Spleen (tissue), 7 donors: ENCODE data around the gene FNTB.

Experiments used
- POLR2A ChIP-seq, 3 donors: fragments of 450-650 bp; IDR thresholded peaks; one replicate each; pipeline ENCODE4 v1.5.1; 2017; ENCODE audit warnings: antibody characterized with exemption in 3 of 3, mild to moderate bottlenecking in 1 of 3
- POLR2AphosphoS5 ChIP-seq, 3 donors: sonication (generic); formaldehyde crosslinking; IDR thresholded peaks; one replicate each; pipeline ENCODE4 v1.5.1; 2017; ENCODE audit warnings: antibody characterized with exemption in 3 of 3
- TF ChIP-seq, protein P1 (sequence below), 11 experiments: fragments of 200-600 bp in 7 of 11; fragments of 450-650 bp in 4 of 11; sonication (generic) in 4 of 11; IDR thresholded peaks in 8 of 11; conservative IDR thresholded peaks in 3 of 11; 1 replicate in 7 of 11; 2 replicates in 4 of 11; pipeline versions ENCODE4 v1.4.0 to v1.8.0; 2016 to 2021; ENCODE audit warnings: antibody characterized with exemption in 11 of 11, inconsistent platforms in 4 of 11, mild to moderate bottlenecking in 1 of 11
- donor health status: DM: no; HTN: no; CAD: no; lungs with moderate emphysema.
- donor health status: DM: no; HTN: no; CAD: no.
- donor health status: DM: no; HTN: no; CAD: no.

DNA sequence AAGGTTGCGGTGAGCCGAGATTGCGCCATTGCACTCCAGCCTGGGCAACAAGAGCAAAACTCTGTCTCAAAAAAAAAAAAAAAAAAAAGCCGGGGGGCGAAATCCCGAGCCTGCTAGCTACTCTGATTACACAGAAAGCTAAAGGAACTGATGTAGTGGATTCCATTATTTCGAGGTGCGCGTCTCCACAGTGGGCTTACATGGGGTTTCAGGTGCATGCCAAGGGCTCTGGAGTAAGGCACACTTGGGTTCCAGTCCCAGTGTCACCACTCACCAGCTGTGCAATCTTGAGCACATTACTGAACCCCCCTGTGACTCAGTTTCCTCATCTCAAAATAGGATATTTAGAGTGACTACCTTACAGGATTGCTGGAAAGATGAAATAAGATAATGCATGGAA, 12.9 kb upstream of the FNTB start:
- TF ChIP-seq, protein P1, sequence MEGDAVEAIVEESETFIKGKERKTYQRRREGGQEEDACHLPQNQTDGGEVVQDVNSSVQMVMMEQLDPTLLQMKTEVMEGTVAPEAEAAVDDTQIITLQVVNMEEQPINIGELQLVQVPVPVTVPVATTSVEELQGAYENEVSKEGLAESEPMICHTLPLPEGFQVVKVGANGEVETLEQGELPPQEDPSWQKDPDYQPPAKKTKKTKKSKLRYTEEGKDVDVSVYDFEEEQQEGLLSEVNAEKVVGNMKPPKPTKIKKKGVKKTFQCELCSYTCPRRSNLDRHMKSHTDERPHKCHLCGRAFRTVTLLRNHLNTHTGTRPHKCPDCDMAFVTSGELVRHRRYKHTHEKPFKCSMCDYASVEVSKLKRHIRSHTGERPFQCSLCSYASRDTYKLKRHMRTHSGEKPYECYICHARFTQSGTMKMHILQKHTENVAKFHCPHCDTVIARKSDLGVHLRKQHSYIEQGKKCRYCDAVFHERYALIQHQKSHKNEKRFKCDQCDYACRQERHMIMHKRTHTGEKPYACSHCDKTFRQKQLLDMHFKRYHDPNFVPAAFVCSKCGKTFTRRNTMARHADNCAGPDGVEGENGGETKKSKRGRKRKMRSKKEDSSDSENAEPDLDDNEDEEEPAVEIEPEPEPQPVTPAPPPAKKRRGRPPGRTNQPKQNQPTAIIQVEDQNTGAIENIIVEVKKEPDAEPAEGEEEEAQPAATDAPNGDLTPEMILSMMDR (IDR thresholded peaks at IDR 0.05 in 8 of 11, conservative IDR thresholded peaks at IDR 0.05 in 3 of 11), result no peak
- no peak for TF ChIP-seq POLR2A (IDR thresholded peaks at IDR 0.05)
- TF ChIP-seq POLR2AphosphoS5 (IDR thresholded peaks at IDR 0.05), result no peak
